Effector memory CD4-positive, alpha-beta T cell (primary cell): ENCODE data around the gene NCK2.
"Not testable (repeated sequence)": the region's sequence is repeated elsewhere in the genome, so short reads cannot be mapped to it uniquely, and the experiment has no call there.

ENCODE experiments used
- DNase-seq, 3 donors: peaks; one replicate each; pipeline ENCODE4 v3.0.0-alpha.2; 2020
- H3K27ac ChIP-seq: 2 replicates; pipeline ENCODE4 v1.7.0; 2013; ENCODE audit warnings: mild to moderate bottlenecking, low read length, moderate library complexity; ENCODE audit not compliant: insufficient read depth, poor library complexity, severe bottlenecking
- H3K27me3 ChIP-seq: replicated peaks from 2 replicates; pipeline ENCODE4 v1.7.0; 2013; ENCODE audit warnings: mild to moderate bottlenecking, low read length; ENCODE audit not compliant: insufficient read depth, control insufficient read depth, poor library complexity, severe bottlenecking
- H3K36me3 ChIP-seq: 2 replicates; pipeline ENCODE4 v1.7.0; 2013; ENCODE audit warnings: mild to moderate bottlenecking, low read length, moderate library complexity; ENCODE audit not compliant: control insufficient read depth, insufficient read depth
- H3K4me1 ChIP-seq: 2 replicates; pipeline ENCODE4 v1.7.0; 2013; ENCODE audit warnings: low read length, mild to moderate bottlenecking; ENCODE audit not compliant: control insufficient read depth, insufficient read depth, poor library complexity, severe bottlenecking
- H3K4me3 ChIP-seq: 2 replicates; pipeline ENCODE4 v1.7.0; 2013; ENCODE audit warnings: low read length, low read depth, mild to moderate bottlenecking; ENCODE audit not compliant: insufficient read depth, poor library complexity, severe bottlenecking
- H3K9me3 ChIP-seq: 2 replicates; pipeline ENCODE4 v1.7.0; 2013; ENCODE audit warnings: mild to moderate bottlenecking, low read length, moderate library complexity; ENCODE audit not compliant: control insufficient read depth

NCK2 gene

GRCh38 chr2:105889046-105889445 is 144.3 kb downstream of the NCK2 start:
- peaks cover 23% of the 10 kb centered on the region for H3K36me3 ChIP-seq
- H3K9me3 ChIP-seq, result peaks cover 4% of the 10 kb centered on the region
- H3K4me3 ChIP-seq, result no peak overlapping the region
- no peak overlapping the region for H3K27ac ChIP-seq
- DNase-seq, result no peak
- H3K27me3 ChIP-seq, result no peaks in the 10 kb centered on the region
- peaks cover 10% of the 10 kb centered on the region for H3K4me1 ChIP-seq

DNA sequence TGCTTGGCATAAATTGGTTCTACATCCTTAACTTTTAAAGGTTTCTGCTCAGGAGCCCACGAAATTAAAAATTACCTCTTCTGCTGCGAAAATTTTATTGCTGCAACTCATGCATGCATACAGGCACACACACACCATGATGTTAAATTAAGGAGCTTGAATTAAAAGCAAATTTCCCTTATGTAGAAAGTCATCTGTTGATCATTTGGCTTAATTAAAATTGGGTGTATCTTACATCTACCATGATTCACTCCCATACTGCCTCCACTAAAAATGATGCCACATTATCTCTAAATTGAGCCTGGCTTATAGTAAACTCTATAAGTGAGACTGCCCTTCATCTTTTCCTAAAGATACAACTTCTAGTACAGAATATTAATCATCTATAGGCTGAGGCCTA is 145.4 kb downstream of the NCK2 start:
- Histone ChIP-seq H3K4me3 (no peak overlapping the region), H3K27ac (no peak overlapping the region), H3K9me3 (peaks cover 4% of the 10 kb centered on the region), H3K4me1 (peaks cover 9% of the 10 kb centered on the region), H3K27me3 (no peaks in the 10 kb centered on the region), H3K36me3 (peaks cover 34% of the 10 kb centered on the region)
- DNase-seq, result no peak

GRCh38 chr2:105890856-105891255 is 146.1 kb downstream of the NCK2 start:
- Histone ChIP-seq H3K27ac (no peak overlapping the region), H3K4me1 (peaks cover 16% of the 10 kb centered on the region), H3K4me3 (no peak overlapping the region), H3K27me3 (no peaks in the 10 kb centered on the region), H3K9me3 (peaks cover 4% of the 10 kb centered on the region), H3K36me3 (peaks cover 37% of the 10 kb centered on the region)
- no peak for DNase-seq

DNA sequence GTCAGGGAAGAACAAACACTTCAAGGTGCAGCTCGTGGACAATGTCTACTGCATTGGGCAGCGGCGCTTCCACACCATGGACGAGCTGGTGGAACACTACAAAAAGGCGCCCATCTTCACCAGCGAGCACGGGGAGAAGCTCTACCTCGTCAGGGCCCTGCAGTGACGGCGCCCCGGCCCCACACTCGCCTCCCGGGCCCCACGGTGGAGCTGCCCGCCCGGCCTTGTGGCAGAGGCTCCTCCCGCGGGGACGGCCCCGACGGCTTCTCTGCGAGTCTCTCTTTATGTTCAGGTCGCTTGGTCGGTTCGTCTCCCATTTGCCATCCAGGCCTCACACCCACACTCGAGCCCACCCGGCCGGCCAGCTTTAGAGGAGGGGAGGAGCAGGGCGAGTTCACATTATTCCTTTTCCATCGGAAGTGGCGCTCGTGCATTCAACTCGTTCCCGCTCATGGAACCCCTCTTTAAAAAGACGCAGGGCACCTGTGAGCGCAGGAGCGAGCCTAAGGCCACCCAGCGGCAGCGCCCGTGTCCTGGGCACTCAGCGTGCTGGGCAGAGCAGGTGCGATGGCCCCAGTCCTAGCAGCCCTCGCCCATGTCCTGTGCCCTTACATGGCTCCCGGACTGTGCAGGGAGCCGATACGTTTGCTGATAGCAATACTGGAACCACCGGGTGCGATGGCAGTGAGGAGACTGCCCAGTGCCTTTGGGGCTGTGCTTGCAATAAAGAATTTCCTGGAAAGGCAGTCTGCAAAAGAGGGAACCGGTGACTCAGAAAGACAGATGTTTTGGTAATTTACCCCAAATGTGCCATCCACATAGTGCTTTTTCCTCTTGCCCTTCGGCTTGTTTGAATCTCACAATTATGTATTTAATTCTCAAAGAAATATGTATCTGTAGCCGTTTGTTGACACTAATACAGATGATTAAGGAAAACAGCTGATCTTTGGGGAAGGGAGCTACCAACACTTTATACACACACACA is 148.6 kb downstream of the NCK2 start:
- peaks cover 37% of the 10 kb centered on the region for H3K36me3 ChIP-seq
- no peaks in the 10 kb centered on the region for H3K27me3 ChIP-seq
- no peak overlapping the region for H3K4me3 ChIP-seq
- peaks cover 21% of the 10 kb centered on the region for H3K4me1 ChIP-seq
- no peak overlapping the region for H3K27ac ChIP-seq
- no peak for DNase-seq
- H3K9me3 ChIP-seq, result peaks cover 4% of the 10 kb centered on the region

DNA sequence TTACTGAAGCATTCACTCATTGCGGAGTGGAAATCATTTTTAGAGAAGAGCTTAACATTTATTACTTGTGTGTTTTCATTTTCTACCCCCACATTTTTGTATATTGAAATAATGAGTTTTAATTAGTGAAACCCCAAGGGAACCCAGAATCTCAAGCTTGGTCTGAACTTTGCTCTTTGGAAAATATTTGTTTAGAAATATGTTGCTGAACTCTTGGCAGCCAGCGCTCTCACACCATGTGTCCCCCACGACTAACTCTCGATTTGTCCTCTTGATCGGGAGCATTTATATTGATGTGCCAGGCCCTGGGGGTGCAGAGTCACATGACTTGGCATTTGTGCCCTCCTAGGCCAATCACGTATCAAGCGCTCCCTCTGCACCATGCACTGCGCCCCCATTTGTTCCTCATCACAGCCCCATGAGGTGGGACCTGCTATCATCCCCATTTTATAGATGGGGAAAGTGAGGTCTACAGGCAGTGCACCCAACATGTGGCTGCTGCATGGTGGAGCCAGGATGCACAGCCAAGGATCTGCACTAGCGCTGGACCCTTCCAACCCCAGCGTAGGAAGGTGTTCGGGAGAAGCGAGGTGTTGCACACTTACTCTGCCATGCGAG is 149.7 kb downstream of the NCK2 start:
- H3K27me3 ChIP-seq, result no peaks in the 10 kb centered on the region
- H3K27ac ChIP-seq, result no peak overlapping the region
- no peak overlapping the region for H3K4me3 ChIP-seq
- H3K9me3 ChIP-seq, result no peaks in the 10 kb centered on the region
- H3K4me1 ChIP-seq, result peaks cover 21% of the 10 kb centered on the region
- no peak for DNase-seq
- peaks cover 27% of the 10 kb centered on the region for H3K36me3 ChIP-seq

DNA sequence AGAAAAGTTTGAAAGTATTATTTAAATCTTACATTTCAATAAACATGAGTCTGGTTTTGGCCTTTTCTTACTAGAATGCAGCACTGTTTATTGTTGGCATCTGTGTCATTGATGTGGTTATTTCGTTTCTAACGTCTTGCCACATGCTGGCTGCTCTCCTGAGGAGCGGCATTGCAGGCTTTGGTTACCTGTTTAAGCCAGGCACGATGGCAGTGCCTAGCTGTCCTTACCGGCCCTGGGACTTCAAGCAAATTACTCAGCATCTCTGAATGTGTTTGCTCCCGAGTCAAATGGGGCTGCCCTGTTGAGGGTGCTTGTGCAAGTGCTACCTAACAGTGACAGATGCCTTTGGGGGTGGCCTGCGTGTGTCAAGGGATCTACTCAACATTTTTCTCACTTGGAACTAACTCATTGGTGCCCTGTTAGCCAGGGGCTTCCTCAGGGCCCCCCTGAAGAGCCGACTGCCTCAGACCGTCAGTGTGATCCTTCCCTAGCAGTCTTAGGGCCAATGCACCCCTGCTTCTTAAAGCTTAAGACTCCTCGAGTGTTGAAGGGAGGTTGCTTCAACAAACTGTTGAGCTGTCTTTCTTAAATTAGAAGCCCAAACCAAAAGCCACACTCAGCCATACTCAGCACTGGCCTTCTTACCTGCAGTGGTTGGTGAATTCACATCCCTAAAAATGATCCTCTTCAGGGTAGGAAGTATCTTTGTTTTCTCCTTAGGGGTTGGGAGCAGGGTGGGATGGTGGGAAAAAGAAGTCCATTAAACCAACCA is 151.5 kb downstream of the NCK2 start:
- H3K4me1 ChIP-seq, result peaks cover 16% of the 10 kb centered on the region
- H3K36me3 ChIP-seq, result peaks cover 27% of the 10 kb centered on the region
- DNase-seq, result peak in 1 of 3 donors; percentile 27
- peak overlapping the region; percentile 5 for H3K27ac ChIP-seq
- no peaks in the 10 kb centered on the region for H3K27me3 ChIP-seq
- no peak overlapping the region for H3K4me3 ChIP-seq
- H3K9me3 ChIP-seq, result no peaks in the 10 kb centered on the region

DNA sequence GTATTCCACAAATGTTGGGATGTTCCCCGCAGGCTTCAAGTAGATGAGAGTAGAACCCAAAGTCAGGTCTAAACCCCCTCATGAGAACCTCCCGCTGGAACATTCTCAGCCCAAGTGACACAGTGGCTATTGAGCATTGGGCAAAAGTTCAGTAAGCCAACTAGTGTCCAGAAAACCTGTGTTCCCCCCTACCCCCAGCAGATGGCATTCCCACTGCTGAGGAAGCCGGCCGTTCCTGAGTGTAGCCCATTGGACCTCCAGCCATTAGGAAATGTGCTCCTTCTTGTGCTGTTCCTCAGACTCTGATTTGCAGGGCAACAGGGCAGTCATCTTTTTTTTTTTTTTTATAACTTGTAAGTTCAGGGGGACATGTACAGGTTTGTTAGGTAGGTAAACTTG is 152.1 kb downstream of the NCK2 start:
- peaks cover 27% of the 10 kb centered on the region for H3K36me3 ChIP-seq
- no peaks in the 10 kb centered on the region for H3K27me3 ChIP-seq
- no peak for DNase-seq
- H3K9me3 ChIP-seq, result no peaks in the 10 kb centered on the region
- H3K27ac ChIP-seq, result peak overlapping the region; percentile 5
- peaks cover 16% of the 10 kb centered on the region for H3K4me1 ChIP-seq
- H3K4me3 ChIP-seq, result no peak overlapping the region

- H3K4me1 ChIP-seq, result peaks cover 16% of the 10 kb centered on the region
- H3K27ac ChIP-seq, DNase-seq, H3K4me3 ChIP-seq, H3K9me3 ChIP-seq, H3K27me3 ChIP-seq: not testable (repeated sequence)
- peaks cover 27% of the 10 kb centered on the region for H3K36me3 ChIP-seq
Measured at GRCh38 chr2:105897694-105898093, 153.0 kb downstream of the NCK2 start.

- Histone ChIP-seq H3K27me3 (no peaks in the 10 kb centered on the region), H3K9me3 (no peaks in the 10 kb centered on the region), H3K27ac (no peak overlapping the region), H3K36me3 (no peaks in the 10 kb centered on the region), H3K4me1 (peaks cover 4% of the 10 kb centered on the region), H3K4me3 (no peak overlapping the region)
- no peak for DNase-seq
Measured at GRCh38 chr2:105903051-105903674, 158.5 kb downstream of the NCK2 start.
